Activated naive CD4-positive, alpha-beta T cell treated with anti-CD3 and anti-CD28 coated beads, Interleukin-2, amount 50 U/mL, for 16 hours (primary cell): ENCODE measurements around the gene IER5L.
"Not testable (repeated sequence)": the region's sequence is repeated elsewhere in the genome, so short reads cannot be mapped to it uniquely, and the experiment has no call there.

Experiments
- DNase-seq: peaks from one replicate; pipeline ENCODE4 v3.0.0-alpha.2; 2020

IER5L gene

GRCh38 chr9:129202613-129203555, 24.8 kb upstream of the IER5L start:
- DNase-seq, result peak; percentile 89

- no peak for DNase-seq
Observed at GRCh38 chr9:129201866-129202265, 23.8 kb upstream of the IER5L start.

- DNase-seq, result no peak
Observed at GRCh38 chr9:129201289-129201688, 23.2 kb upstream of the IER5L start.

- no peak for DNase-seq
Observed at GRCh38 chr9:129200255-129200654, 22.2 kb upstream of the IER5L start.

- DNase-seq, result no peak
Observed at GRCh38 chr9:129199044-129199435, 21.0 kb upstream of the IER5L start.

- DNase-seq, result no peak
Observed at GRCh38 chr9:129198319-129199043, 20.4 kb upstream of the IER5L start.

GRCh38 chr9:129197978-129198318, 19.9 kb upstream of the IER5L start:
- no peak for DNase-seq

- not testable (repeated sequence) for DNase-seq
Observed at GRCh38 chr9:129197045-129197444, 19.0 kb upstream of the IER5L start.

GRCh38 chr9:129195606-129196005, 17.5 kb upstream of the IER5L start:
- DNase-seq, result no peak

GRCh38 chr9:129194221-129194620, 16.2 kb upstream of the IER5L start:
- DNase-seq, result no peak

GRCh38 chr9:129193655-129194054, 15.6 kb upstream of the IER5L start:
- no peak for DNase-seq

- DNase-seq, result no peak
Observed at GRCh38 chr9:129191234-129191633, 13.2 kb upstream of the IER5L start.

GRCh38 chr9:129189971-129190370, 11.9 kb upstream of the IER5L start:
- DNase-seq, result not testable (repeated sequence)

- no peak for DNase-seq
Observed at GRCh38 chr9:129187042-129187441, 9.0 kb upstream of the IER5L start.

- no peak for DNase-seq
Observed at GRCh38 chr9:129185991-129186390, 7.9 kb upstream of the IER5L start.

GRCh38 chr9:129185402-129185801, 7.3 kb upstream of the IER5L start:
- no peak for DNase-seq

GRCh38 chr9:129184596-129185122, 6.6 kb upstream of the IER5L start:
- DNase-seq, result no peak

GRCh38 chr9:129184219-129184524, 6.1 kb upstream of the IER5L start:
- DNase-seq, result no peak

GRCh38 chr9:129183495-129184218, 5.6 kb upstream of the IER5L start:
- DNase-seq, result no peak

- DNase-seq, result no peak
Observed at GRCh38 chr9:129182625-129183494, 4.8 kb upstream of the IER5L start.

GRCh38 chr9:129182122-129182521, 4.1 kb upstream of the IER5L start:
- DNase-seq, result no peak

- DNase-seq, result no peak
Observed at GRCh38 chr9:129181246-129181645, 3.2 kb upstream of the IER5L start.
